G401.6 (cell line): ENCODE data around the gene NFATC2.
"Not testable (repeated sequence)": the region's sequence is repeated elsewhere in the genome, so short reads cannot be mapped to it uniquely, and the experiment has no call there.

ENCODE experiments used
- FAIRE-seq: peaks from 2 replicates; lab custom pipeline; 2012; peaks lifted over from hg19 to GRCh38; lab: Jason Lieb, UNC

Gene NFATC2

DNA sequence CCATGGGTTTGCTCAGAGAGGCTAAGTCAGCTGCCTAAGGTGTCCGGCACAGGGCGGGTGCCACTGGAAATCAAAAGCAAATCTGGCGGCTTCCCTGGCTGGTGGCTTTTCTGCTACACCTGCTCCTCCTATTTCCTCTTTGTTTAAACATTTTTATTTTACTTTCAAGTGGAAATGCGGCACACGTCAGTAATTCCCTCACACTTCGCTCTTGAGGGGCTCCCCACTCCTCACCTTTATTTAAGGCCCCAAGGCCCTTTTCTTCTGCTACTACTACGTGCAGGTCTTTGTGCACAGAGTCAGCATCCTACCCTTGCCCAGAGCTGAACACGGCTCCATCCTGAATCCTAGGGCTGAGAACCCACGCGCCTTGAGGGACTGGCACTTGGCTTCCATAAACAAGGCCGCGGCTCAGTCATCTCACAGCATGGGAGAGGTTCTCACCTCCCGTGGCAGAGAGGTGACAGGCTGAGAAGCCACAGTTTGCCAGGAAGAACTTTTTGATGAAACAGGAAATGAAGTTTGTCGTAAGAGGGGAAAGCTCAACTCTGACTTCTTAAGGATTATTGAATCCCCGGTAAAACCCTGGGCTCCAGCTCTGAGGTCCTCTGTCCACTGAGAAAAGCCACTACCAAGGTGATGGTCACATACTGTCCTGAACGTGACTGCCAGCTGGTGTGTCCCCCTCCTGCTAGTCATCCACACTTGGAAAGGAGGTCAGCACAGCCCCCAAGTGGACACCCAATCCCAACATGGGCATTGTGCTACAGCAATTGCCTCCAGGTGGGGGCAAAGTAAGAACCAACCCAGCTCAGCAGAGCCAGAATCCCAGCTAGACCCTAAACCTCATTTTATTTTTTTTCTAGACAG, 48.0 kb downstream of the NFATC2 start:
- no peak for FAIRE-seq

DNA sequence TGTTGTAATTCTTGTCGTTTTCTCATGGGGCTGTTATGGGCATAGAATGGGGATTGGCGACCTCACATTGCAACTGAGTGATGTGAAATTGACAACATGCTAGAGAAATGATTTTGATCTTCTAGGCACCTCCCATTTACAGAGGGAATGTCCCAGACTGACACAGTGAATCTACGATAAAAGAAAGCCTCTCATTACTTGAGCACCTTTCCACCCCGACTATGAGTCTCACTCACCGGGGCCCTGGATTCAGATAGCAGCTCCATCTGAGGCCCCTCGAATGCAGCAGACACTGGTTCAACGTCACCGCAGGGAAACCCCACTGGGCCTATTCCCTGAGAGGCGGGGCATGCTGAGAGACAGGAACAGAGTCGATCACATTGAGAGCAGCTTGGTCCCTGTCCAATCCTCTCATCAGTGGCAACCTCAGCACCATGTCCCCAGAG, 49.1 kb downstream of the NFATC2 start:
- no peak for FAIRE-seq

GRCh38 chr20:51492167-51493092, 50.1 kb downstream of the NFATC2 start:
- no peak for FAIRE-seq

DNA sequence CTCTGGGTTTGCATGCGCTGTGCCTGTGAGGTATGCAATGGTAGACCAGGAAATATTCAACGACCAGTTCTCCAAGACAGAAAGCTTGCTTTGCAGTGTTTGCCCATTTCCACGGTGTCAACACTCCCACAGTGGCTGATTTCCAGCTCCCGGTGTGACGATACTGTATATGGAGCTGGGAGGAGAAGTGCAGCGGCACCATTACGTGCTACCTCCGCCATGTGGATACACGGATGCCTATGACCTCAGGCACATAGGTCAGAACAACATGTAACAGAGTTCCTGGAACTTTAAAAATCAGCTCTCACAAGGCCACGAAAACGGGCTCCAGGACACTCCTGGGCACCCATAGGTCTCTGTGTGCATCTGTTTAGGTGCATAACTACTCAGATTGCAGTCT, 51.1 kb downstream of the NFATC2 start:
- no peak for FAIRE-seq

- FAIRE-seq, result no peak
Measured at GRCh38 chr20:51490635-51491034, 51.9 kb downstream of the NFATC2 start.

- no peak for FAIRE-seq
Measured at GRCh38 chr20:51489611-51490010, 52.9 kb downstream of the NFATC2 start.

DNA sequence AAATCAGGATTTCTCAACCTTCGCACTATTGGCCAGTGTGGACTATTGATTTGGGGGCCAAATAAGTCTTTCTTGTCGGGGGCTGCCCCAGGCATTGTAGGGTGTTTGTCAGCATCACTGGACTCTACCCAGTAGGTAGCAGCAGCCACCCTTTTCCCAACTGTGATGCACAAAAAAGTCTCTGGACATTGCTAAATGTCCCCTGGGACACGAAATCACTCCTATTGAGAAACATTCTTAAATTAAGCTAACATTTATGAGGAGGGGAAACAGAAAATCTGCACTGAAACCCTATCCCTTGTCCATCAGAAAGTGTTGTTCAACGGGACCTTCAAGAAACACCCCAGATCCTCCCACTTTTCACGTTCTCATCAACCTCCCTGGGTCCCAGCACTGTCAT, 54.2 kb downstream of the NFATC2 start:
- no peak for FAIRE-seq

GRCh38 chr20:51487565-51488268, 54.8 kb downstream of the NFATC2 start:
- no peak for FAIRE-seq

DNA sequence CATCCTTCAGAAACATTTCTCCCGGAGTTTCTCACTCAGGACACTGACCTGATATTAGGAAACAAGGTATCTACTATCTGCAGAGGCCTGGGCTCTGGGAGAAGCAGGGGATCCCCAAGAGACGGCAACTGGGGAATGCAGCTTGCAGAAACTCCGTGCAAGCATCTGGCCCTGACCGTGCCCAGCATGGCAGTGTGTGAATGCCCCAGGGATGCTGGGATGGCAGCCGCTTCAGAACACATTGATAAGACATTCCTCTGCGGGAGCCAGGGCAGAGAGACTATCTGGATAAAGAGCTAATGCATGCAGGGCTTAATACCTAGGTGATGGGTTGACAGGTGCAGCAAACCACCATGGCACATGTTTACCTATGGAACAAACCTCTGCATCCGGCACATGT, 55.4 kb downstream of the NFATC2 start:
- FAIRE-seq, result no peak

DNA sequence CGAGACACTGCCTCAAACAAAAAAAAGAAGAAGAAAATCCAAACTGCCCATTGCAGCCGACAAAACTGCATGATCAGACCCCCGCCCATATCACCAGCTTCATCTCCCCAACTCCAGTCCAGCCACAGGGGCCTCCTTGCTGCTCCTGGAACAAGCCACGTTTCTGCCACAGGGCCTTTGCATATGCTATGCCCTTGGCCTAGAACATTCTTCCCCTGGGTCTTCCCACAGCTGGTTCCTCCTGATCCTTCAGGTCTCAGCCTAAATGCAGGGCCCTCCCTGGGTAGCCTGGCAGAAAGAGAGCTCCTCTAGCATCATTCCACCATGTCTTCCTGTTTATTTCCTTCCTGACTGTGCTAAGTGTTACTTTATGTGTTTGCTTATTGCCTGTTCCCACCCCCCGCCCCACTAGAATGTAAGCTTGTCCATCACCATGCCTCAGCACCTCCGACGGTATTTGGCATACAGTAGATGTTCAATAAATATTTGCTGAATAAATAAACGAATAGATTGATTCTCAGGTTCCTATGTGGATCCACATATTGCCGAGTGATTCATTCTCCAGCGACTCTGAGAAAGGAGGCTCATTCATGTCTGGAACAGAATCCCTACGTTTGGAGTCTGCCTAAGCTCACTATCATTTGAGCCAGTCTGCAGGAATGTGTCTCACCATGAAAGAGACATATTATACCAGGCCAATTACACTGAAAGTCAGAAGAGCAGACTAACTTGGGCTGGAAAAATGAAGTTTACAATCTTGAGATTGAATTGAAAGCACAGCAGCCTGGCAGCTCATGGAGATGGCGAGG, 56.1 kb downstream of the NFATC2 start:
- FAIRE-seq, result no peak

GRCh38 chr20:51484831-51485230, 57.7 kb downstream of the NFATC2 start:
- no peak for FAIRE-seq

- no peak for FAIRE-seq
Measured at GRCh38 chr20:51484141-51484815, 58.2 kb downstream of the NFATC2 start.

DNA sequence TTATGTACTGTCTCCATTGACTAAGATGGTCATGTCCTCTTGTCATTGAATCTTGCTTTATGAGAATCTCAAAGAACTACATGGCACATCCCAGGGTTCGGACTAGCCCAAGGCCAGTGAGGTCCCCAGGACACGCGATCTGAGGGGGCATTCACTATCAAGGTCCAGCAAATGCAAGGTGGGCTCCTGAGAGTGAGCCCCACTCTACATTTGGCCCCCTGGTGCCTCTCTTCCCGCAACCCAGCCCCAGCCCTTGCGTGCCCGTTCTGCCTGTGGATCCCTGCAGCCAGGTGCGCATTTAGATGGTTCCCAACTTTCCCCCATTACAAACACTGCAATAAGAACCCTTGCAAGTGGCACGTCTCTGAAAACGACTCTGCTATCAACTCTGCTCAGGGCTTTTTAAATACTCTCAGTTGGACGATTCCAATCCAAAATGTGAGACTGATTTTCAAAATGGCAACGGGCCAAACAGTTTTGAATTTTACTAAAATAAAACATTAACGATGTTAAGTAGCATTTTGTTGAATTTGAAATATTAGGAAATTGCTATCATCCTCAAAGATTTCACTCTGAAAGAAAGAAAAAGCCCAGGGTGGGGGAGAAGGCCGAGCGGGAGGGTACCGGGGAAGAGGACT, 59.6 kb downstream of the NFATC2 start:
- no peak for FAIRE-seq

- no peak for FAIRE-seq
Measured at GRCh38 chr20:51481341-51481914, 61.1 kb downstream of the NFATC2 start.

DNA sequence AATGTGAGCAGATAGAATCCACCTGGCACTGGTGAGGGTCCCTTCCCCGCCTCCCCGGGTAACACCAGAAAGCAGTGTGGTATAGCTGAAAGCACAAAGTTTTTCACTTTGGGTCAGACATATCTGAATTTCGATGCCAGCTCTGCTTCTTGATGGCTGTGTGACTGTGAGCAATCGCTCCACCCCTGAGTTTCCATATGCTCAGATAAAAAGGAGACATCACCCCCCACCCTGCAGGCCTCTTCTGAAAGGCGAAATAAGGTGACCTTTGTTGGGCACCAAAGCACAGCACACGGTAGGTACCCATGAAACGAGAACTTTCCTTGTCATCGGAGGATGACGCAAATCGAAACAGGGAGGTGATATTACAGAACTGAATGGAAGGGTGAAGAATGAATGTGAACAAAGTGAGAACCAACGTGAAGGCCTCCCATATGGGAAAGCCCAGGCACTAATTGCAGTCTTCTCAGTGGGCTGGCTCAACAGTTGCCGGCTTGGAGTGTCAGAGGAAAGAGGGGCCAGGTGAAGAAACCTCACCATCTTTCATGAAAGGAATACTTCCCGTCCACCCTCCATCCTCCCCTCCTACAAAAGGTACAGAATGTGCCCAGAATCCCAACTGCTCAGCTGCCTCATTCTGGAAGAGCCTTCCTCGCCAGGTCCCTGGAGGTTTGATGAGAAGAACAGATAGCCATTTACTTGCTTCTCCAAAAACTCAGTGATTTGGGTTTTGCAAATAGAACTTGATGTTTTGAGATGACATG, 61.8 kb downstream of the NFATC2 start:
- FAIRE-seq, result no peak

- FAIRE-seq, result not testable (repeated sequence)
Measured at GRCh38 chr20:51476106-51476505, 66.4 kb downstream of the NFATC2 start.

DNA sequence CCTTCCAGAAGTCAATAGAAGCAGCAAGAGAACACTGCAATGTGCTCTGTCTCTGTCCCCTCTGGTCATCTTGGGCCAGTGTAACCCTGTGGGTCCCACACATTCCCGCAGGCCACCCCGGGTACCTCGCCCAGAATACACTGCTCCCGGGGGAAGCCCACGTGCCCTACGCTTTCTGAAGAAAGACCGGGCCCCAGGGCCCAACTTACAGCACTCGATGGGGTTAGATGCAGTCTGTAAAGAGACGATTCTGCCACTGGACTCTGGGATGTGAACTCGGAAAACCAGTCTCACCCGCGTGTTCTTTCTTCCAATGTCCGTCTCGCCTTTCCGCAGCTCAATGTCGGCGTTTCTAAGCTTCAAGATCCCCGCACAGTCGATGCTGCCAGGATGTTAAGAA, 68.7 kb downstream of the NFATC2 start:
- no peak for FAIRE-seq

- no peak for FAIRE-seq
Measured at GRCh38 chr20:51473256-51473655, 69.3 kb downstream of the NFATC2 start.

DNA sequence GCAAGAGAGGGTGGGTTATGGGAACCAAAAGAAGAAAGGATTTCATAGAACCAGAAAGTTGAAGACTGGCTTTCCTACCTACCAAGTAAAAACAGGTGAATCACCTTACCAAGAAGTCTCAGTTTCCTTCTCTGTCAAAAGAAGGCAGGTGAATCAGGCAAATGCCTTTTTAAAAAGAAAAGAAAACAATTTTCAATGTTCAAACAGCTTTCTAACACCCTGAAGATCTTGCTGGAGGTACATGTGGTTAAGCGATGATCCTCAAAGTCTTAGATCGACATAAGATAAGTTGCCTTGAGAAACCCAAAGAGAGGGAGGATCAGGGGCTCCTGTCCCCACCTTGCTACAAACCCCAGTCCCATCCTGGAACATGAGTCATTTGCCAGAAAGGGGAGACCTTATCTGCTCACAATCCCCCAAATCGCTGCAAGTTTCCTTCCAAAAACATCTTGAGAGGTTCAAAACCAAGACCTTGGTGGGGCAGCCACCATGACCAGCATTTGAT, 71.6 kb downstream of the NFATC2 start:
- FAIRE-seq, result no peak
